Measurements from ENCODE around the gene ANKRD13C.

DNA sequence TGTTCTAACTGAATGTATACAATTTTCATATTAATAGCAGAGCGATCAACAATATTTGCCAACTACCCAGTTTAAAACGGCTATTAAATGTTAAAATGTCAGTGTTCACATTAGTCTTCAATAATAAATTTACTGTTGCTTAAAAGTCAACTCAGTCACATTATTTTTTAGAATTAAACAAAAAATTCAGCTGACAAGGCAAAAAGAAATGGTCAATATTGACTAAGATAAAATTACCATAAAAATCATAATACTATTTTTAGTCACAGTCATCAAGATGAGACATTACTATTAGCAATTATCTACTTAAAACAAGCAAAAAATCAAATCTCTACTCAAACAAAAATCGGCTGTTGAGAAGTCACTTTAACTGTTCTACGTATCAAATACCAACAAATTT, 1.5 kb downstream of the ANKRD13C start:
- TF ChIP-seq POLR2A (IDR thresholded peaks at IDR 0.05; ENCODE audit: low read depth, low read length) (no peak), POLR2AphosphoS5 (IDR thresholded peaks at IDR 0.05; ENCODE audit: low read depth, low read length) (no peak), TAF1 (IDR thresholded peaks at IDR 0.05; ENCODE audit: low read depth, low read length) (no peak), POU2F2 (IDR thresholded peaks at IDR 0.05; ENCODE audit: low read depth, low read length) (no peak), PAX5 (IDR thresholded peaks at IDR 0.05; ENCODE audit: insufficient read depth, low read length, severe bottlenecking) (no peak)
